OCI-LY1 (cell line): Measurements from ENCODE around the gene AFAP1L1.

Experiments
- EZH2 ChIP-seq: fragments of 200-600 bp; sonication (generic), shearing (Covaris generic); IDR thresholded peaks from 2 replicates; pipeline ENCODE4 v1.8.0; 2017; ENCODE audit warnings: borderline replicate concordance, mixed run types, mild to moderate bottlenecking, antibody characterized with exemption, low read length, moderate library complexity, mixed read lengths
- TF ChIP-seq, protein P1 (sequence below): fragments of 200-600 bp; sonication (generic), shearing (Covaris generic); IDR thresholded peaks from 2 replicates; pipeline ENCODE4 v1.5.1; 2017; ENCODE audit warnings: mild to moderate bottlenecking, antibody characterized with exemption, low read length, moderate library complexity, mixed read lengths

DNA sequence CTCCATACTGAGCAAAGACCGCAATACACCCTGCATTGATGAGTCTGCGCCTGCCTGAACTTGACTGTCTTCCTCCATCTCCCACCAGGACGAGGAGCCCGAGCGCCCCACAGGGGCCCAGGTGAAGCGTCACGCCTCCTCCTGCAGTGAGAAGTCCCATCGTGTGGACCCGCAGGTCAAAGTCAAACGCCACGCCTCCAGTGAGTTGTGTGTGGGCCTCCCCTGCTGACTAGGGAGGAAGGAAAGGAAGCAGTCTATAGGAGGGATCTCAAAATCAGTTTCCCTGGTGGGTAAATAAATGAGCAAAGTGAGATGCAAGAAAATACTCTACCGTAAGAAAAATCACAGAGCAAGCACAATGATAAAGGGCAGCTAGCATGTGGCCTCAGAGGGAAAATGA, 50.9 kb downstream of the AFAP1L1 start:
- TF ChIP-seq, protein P1, sequence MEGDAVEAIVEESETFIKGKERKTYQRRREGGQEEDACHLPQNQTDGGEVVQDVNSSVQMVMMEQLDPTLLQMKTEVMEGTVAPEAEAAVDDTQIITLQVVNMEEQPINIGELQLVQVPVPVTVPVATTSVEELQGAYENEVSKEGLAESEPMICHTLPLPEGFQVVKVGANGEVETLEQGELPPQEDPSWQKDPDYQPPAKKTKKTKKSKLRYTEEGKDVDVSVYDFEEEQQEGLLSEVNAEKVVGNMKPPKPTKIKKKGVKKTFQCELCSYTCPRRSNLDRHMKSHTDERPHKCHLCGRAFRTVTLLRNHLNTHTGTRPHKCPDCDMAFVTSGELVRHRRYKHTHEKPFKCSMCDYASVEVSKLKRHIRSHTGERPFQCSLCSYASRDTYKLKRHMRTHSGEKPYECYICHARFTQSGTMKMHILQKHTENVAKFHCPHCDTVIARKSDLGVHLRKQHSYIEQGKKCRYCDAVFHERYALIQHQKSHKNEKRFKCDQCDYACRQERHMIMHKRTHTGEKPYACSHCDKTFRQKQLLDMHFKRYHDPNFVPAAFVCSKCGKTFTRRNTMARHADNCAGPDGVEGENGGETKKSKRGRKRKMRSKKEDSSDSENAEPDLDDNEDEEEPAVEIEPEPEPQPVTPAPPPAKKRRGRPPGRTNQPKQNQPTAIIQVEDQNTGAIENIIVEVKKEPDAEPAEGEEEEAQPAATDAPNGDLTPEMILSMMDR, result no peak
- no peak for TF ChIP-seq EZH2
